Skin epidermis (tissue), 12 donors: Measurements from ENCODE around the gene AGXT2.
"Not testable (repeated sequence)": the region's sequence is repeated elsewhere in the genome, so short reads cannot be mapped to it uniquely, and the experiment has no call there.

ENCODE experiments used
- H3K27ac ChIP-seq, 21 experiments: fragments of 200-600 bp; sonication (generic) in 11 of 21; one replicate each; pipeline ENCODE4 v1.5.0; 2020; ENCODE audit warnings: mild to moderate bottlenecking in 3 of 21, inconsistent platforms in 2 of 21, moderate library complexity in 2 of 21
- H3K4me3 ChIP-seq, 7 experiments: fragments of 200-600 bp; sonication (generic) in 2 of 7; one replicate each; pipeline ENCODE4 v1.5.0; 2020; ENCODE audit warnings: inconsistent platforms in 2 of 7, mild to moderate bottlenecking in 2 of 7, moderate library complexity in 1 of 7

The AGXT2 gene

GRCh38 chr5:34978681-34979080 is 69.1 kb downstream of the AGXT2 start:
- Histone ChIP-seq H3K4me3 (no peak overlapping the region), H3K27ac (no peak overlapping the region)

GRCh38 chr5:34977934-34978613 is 69.7 kb downstream of the AGXT2 start:
- no peak overlapping the region for H3K4me3 ChIP-seq
- no peak overlapping the region for H3K27ac ChIP-seq

GRCh38 chr5:34976347-34976746 is 71.4 kb downstream of the AGXT2 start:
- no peak overlapping the region for H3K27ac ChIP-seq
- H3K4me3 ChIP-seq = no peak overlapping the region

GRCh38 chr5:34971655-34972054 is 76.1 kb downstream of the AGXT2 start:
- H3K4me3 ChIP-seq, H3K27ac ChIP-seq: not testable (repeated sequence)

- Histone ChIP-seq H3K27ac (no peak overlapping the region), H3K4me3 (no peak overlapping the region)
Measured at GRCh38 chr5:34970552-34970951, 77.2 kb downstream of the AGXT2 start.

- Histone ChIP-seq H3K4me3 (no peak overlapping the region), H3K27ac (no peak overlapping the region)
Measured at GRCh38 chr5:34968258-34968657, 79.5 kb downstream of the AGXT2 start.

- no peak overlapping the region for H3K27ac ChIP-seq
- no peak overlapping the region for H3K4me3 ChIP-seq
Measured at GRCh38 chr5:34967540-34967939, 80.2 kb downstream of the AGXT2 start.

DNA sequence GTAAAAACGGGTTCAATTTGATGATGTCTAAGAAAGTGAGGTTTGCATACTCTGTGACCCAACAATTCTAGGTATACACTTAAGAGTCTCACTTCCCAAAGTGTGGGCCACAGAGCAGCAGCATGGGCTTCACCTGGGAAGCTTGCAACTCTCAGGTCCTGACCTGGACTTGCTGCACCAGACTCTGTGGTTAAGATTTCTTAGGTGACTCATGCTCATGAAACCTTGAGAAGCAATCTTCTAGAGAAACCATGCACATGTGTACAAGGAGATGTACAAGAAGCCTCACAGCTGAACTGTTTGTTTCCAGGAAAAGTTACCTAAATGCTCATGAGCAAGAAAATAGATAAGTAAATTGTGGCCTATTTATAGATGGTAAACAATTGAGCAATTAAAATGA is 88.4 kb downstream of the AGXT2 start:
- Histone ChIP-seq H3K4me3 (no peak overlapping the region), H3K27ac (no peak overlapping the region)

DNA sequence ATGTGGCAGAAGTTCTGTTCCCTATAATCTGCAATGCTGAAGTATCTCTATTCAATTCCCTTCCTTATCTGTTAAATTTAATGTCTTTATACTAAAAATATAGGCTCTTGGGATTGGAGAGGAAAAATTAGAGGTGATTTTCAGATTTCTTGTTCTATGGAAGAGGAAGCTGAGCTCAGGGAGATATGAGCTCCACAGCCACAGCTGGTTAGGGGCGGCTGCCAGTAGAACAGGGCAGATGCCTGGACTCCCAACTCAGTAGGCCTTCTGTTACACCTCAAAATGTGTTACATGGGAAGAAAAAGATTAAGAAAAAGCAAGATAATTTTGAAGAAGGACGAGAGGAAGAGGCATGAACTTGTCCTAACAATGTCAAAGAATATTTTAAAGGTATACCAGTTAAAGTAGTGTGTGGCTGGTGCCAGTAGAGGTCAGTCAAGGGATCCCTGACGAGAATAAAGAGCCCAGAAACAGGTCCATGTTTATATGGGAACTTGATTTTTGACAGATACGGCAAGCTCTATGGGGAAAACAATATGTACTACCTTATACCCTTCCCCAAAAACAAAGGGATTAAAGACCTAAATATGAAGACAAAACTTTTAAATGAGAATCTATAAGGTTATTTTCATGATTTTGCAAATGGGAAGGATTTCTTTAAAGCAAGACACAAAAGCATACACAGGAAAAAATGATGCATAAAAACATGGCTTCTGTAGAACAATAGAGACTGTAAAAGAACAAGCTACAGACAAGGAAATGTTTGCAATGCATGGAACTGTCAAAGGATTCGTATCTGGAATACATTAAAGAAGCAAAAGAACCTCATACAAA is 89.7 kb downstream of the AGXT2 start:
- Histone ChIP-seq H3K4me3 (no peak overlapping the region), H3K27ac (no peak overlapping the region)

DNA sequence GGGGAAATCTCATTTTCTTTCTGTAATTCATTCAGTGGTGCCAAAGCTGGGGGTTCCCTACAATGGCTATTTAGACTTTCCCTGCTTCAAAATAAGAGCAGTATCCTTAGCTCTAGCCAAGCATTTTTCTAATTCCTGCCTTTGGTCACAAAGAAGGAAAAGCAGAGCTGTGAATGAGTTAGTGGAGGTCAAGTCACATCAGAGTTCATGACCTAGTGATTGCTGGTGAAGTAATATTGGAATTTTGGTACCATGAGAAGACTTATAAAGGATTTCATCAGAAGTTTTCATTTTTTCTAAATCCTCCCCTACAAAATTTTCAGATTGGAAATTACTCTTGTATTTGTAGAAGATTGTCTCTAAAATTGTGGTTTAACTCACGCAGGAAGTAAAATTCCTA is 90.4 kb downstream of the AGXT2 start:
- H3K4me3 ChIP-seq = no peak overlapping the region
- H3K27ac ChIP-seq = no peak overlapping the region
